GM12892 (cell line): Measurements from ENCODE around the gene SCUBE1.

Experiments
- POLR2A ChIP-seq: IDR thresholded peaks from 2 replicates; pipeline ENCODE4 v1.6.1; 2011; ENCODE audit warnings: low read depth, low read length, control low read depth
- POLR2AphosphoS5 ChIP-seq: IDR thresholded peaks from 2 replicates; pipeline ENCODE4 v1.6.1; 2011; ENCODE audit warnings: low read depth, low read length, control low read depth
- TAF1 ChIP-seq: IDR thresholded peaks from 2 replicates; pipeline ENCODE4 v1.6.1; 2011; ENCODE audit warnings: low read depth, mild to moderate bottlenecking, control low read depth, low read length, borderline replicate concordance

- TF ChIP-seq TAF1 = no peak
- TF ChIP-seq POLR2A = no peak
- no peak for TF ChIP-seq POLR2AphosphoS5
These were observed 108.7 kb downstream of the SCUBE1 start for GRCh38 chr22:43234264-43234988.
